ENCODE data around the gene SDK1. TPM values are rescaled to one million over a fixed set of nuclear protein-coding genes. Genes with fewer than 3 reads are reported as not detected.

The SDK1 gene
- total and polyA plus RNA-seq, 11 donors: 2.2 to 5.8 (median 3.4) TPM

- no peaks in the 10 kb centered on the region for H3K4me1 ChIP-seq
- no peaks in the 10 kb centered on the region for H3K9me3 ChIP-seq
- TF ChIP-seq CTCF (IDR thresholded peaks at IDR 0.05): no peak
- no peak for TF ChIP-seq POLR2A (IDR thresholded peaks at IDR 0.05)
- no peak overlapping the region for H3K4me3 ChIP-seq
- no peaks in the 10 kb centered on the region for H3K36me3 ChIP-seq
- WGBS, 4 donors: 83 to 87% (median 86%) methylated on average over 25 of the region's 25 CpGs
- DNase-seq: no peak
- ATAC-seq: no peak
- intact Hi-C loops (cut with DNase I): no loop called here
- H3K27ac ChIP-seq: no peak overlapping the region
- no peaks in the 10 kb centered on the region for H3K27me3 ChIP-seq
Observed at GRCh38 chr7:4237296-4238235, 936.5 kb downstream of the SDK1 start.

- Histone ChIP-seq H3K27me3 (no peaks in the 10 kb centered on the region), H3K27ac (no peak overlapping the region), H3K4me1 (no peaks in the 10 kb centered on the region), H3K9me3 (peaks cover 0 to under 1% (median 0%) of the 10 kb centered on the region in 12 donors), H3K36me3 (no peaks in the 10 kb centered on the region), H3K4me3 (no peak overlapping the region)
- ATAC-seq (no peak), DNase-seq (no peak)
- intact Hi-C loops (cut with DNase I): no loop called here
- WGBS, 4 donors: 79 to 90% (median 82%) methylated on average over 5 of the region's 5 CpGs
- TF ChIP-seq CTCF (IDR thresholded peaks at IDR 0.05) (no peak), POLR2A (IDR thresholded peaks at IDR 0.05) (no peak)
Observed at GRCh38 chr7:4238861-4239260, 937.8 kb downstream of the SDK1 start.

GRCh38 chr7:4240042-4240441 lies 939.0 kb downstream of the SDK1 start:
- Histone ChIP-seq H3K4me1 (no peaks in the 10 kb centered on the region), H3K36me3 (no peaks in the 10 kb centered on the region), H3K27ac (no peak overlapping the region), H3K27me3 (no peaks in the 10 kb centered on the region), H3K4me3 (no peak overlapping the region), H3K9me3 (peaks cover 0 to 9% (median 0%) of the 10 kb centered on the region in 12 donors)
- intact Hi-C loops (cut with DNase I): no loop called here
- 64 to 77% (median 72%) methylated on average over 10 of the region's 10 CpGs for WGBS, 4 donors
- TF ChIP-seq CTCF (IDR thresholded peaks at IDR 0.05): no peak
- TF ChIP-seq POLR2A (IDR thresholded peaks at IDR 0.05): no peak
- DNase-seq (no peak), ATAC-seq (no peak)

GRCh38 chr7:4240520-4241303 lies 939.7 kb downstream of the SDK1 start:
- Histone ChIP-seq H3K9me3 (peaks cover 0 to 9% (median 0%) of the 10 kb centered on the region in 12 donors), H3K4me3 (no peak overlapping the region), H3K4me1 (no peaks in the 10 kb centered on the region), H3K27ac (no peak overlapping the region), H3K27me3 (no peaks in the 10 kb centered on the region), H3K36me3 (no peaks in the 10 kb centered on the region)
- intact Hi-C loops (cut with DNase I): no loop called here
- 70 to 76% (median 71%) methylated on average over 19 of the region's 19 CpGs for WGBS, 4 donors
- ATAC-seq: no peak
- DNase-seq: no peak
- TF ChIP-seq POLR2A (IDR thresholded peaks at IDR 0.05) (no peak), CTCF (IDR thresholded peaks at IDR 0.05) (no peak)
